Neutrophil (primary cell): ENCODE measurements around the gene SURF1.

Experiments used
- H3K27ac ChIP-seq: fragments of 200-600 bp; sonication (generic); 2 replicates; pipeline ENCODE4 v1.5.1; 2016; ENCODE audit warnings: mild to moderate bottlenecking, moderate library complexity
- H3K27me3 ChIP-seq: fragments of 200-600 bp; sonication (generic); 2 replicates; pipeline ENCODE4 v1.6.0; 2016; ENCODE audit warnings: mild to moderate bottlenecking
- H3K36me3 ChIP-seq: fragments of 200-600 bp; sonication (generic); 2 replicates; pipeline ENCODE4 v1.5.1; 2017
- H3K4me1 ChIP-seq, 2 experiments: fragments of 200-600 bp in 1 of 2; sonication (generic) in 1 of 2; 1 replicate in 1 of 2; 2 replicates in 1 of 2; pipeline versions ENCODE4 v1.5.1 to v1.6.1; 2013 to 2016; ENCODE audit warnings: low read depth in 1 of 2, low read length in 1 of 2, mild to moderate bottlenecking in 1 of 2, moderate library complexity in 1 of 2; ENCODE audit not compliant: control insufficient read depth in 1 of 2, insufficient read depth in 1 of 2
- H3K4me3 ChIP-seq, 2 experiments: fragments of 200-600 bp in 1 of 2; sonication (generic) in 1 of 2; 1 replicate in 1 of 2; 2 replicates in 1 of 2; pipeline ENCODE4 v1.5.1; 2013 to 2016; ENCODE audit warnings: low read depth in 1 of 2, low read length in 1 of 2, mild to moderate bottlenecking in 1 of 2, moderate library complexity in 1 of 2
- H3K9me3 ChIP-seq: fragments of 200-600 bp; sonication (generic); 2 replicates; pipeline ENCODE4 v1.5.1; 2016
- CTCF ChIP-seq: fragments of 200-600 bp; sonication (generic); IDR thresholded peaks from 2 replicates; pipeline ENCODE4 v1.5.1; 2016; ENCODE audit warnings: antibody characterized with exemption

The SURF1 gene

DNA sequence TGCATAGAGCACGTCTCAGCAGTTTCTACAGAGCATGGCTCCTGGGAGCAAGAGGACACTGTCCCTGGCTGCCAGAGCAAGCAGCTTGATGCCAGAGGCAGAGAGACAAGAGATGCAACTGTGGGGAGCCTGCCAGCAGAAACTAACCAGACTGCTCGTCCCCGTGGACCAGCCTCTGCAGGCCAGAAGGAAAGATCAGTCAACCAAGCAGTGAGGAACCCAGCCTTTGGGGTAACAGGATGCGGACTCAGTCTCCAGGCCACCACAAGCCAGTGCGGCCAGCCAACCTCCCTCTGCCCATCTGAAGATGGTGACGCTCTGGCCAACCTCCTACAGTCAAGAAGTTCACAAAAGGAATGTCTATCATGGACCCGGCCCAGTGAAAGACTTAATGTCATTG, 15.9 kb upstream of the SURF1 start:
- Histone ChIP-seq H3K36me3 (peaks cover 17% of the 10 kb centered on the region), H3K4me1 (peaks cover 34 to 37% of the 10 kb centered on the region in 2 experiments), H3K27ac (no peak overlapping the region), H3K27me3 (no peaks in the 10 kb centered on the region), H3K4me3 (no peak overlapping the region), H3K9me3 (no peaks in the 10 kb centered on the region)
- TF ChIP-seq CTCF, result no peak

- no peaks in the 10 kb centered on the region for H3K27me3 ChIP-seq
- no peak overlapping the region for H3K4me3 ChIP-seq
- H3K27ac ChIP-seq, result peak overlapping the region; percentile 6
- peaks cover 25% of the 10 kb centered on the region for H3K36me3 ChIP-seq
- H3K9me3 ChIP-seq, result no peaks in the 10 kb centered on the region
- TF ChIP-seq CTCF, result no peak
- peaks cover 28 to 32% of the 10 kb centered on the region in 2 experiments for H3K4me1 ChIP-seq
Observed at GRCh38 chr9:133371261-133371711, 15.0 kb upstream of the SURF1 start.

DNA sequence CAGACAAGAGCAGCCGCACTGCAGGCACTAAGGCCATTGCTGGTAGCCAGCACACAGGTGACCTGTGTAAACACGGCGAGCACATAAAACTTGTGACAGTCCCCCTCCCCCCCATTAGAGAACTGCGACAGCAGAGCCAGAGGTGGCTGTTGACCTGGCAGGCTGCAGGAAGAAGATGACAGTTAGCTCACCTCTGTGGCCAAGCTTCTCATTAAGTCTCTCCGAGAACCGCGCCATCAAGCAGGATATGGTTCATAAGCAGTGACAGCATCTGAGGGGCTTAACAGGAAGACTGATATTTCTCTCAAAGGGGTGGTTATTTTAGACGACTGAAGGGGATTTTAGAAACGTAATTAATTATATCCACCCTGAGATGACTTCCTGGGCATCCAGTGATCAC, 14.4 kb upstream of the SURF1 start:
- H3K27ac ChIP-seq, result peak overlapping the region; percentile 6
- H3K4me1 ChIP-seq, result peaks cover 26 to 32% of the 10 kb centered on the region in 2 experiments
- H3K9me3 ChIP-seq, result no peaks in the 10 kb centered on the region
- H3K36me3 ChIP-seq, result peaks cover 31% of the 10 kb centered on the region
- H3K4me3 ChIP-seq, result no peak overlapping the region
- no peak for TF ChIP-seq CTCF
- no peaks in the 10 kb centered on the region for H3K27me3 ChIP-seq

DNA sequence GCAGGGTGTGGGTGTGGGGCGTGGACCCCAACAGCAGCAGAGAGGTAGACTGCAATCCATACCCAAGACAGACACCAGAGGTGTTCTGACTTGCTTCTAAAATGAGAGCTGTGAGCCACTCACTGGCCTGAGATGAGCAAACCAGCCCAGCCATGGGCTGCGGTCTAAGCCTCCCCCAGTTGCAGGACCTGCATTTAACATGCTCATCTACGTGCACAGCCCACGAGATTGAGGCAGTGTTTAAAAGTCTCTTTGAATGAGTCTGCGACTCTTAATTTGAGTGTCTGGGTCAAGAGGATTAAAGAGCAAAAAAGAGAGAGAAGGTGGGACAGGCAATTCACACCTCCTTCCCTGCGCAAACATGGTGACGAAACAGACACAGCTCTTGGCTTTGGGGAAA, 13.6 kb upstream of the SURF1 start:
- no peaks in the 10 kb centered on the region for H3K27me3 ChIP-seq
- H3K36me3 ChIP-seq, result peaks cover 39% of the 10 kb centered on the region
- no peaks in the 10 kb centered on the region for H3K9me3 ChIP-seq
- peaks cover 20 to 27% of the 10 kb centered on the region in 2 experiments for H3K4me1 ChIP-seq
- no peak for TF ChIP-seq CTCF
- H3K27ac ChIP-seq, result no peak overlapping the region
- no peak overlapping the region for H3K4me3 ChIP-seq

DNA sequence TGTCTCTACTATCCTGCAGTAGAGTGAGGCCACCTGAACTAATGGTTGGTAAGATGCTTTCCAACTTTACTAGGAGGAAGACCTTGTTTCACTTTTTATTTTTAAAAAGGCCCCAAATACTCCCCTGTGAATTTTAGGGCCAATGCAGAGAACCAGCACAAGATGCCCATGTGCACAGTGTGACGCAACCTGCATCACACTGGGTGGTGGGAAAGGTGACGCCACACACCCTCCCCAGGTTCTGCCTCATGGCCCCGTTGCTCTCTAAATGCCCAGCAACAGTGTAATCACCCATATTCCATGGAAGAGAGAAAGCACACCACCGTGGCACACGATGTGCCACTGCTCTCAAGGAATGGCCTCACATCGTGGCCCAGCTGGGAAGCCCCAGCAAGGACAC, 13.1 kb upstream of the SURF1 start:
- no peak for TF ChIP-seq CTCF
- H3K4me1 ChIP-seq, result peaks cover 15 to 22% of the 10 kb centered on the region in 2 experiments
- H3K27ac ChIP-seq, result no peak overlapping the region
- no peak overlapping the region for H3K4me3 ChIP-seq
- no peaks in the 10 kb centered on the region for H3K27me3 ChIP-seq
- peaks cover 44% of the 10 kb centered on the region for H3K36me3 ChIP-seq
- no peaks in the 10 kb centered on the region for H3K9me3 ChIP-seq
